GM18526 (cell line): ENCODE results near the gene LRRC8B.

ENCODE experiments used
- POLR2A ChIP-seq: IDR thresholded peaks from 3 replicates; pipeline ENCODE4 v1.6.1; 2011; ENCODE audit not compliant: insufficient read length; ENCODE audit errors: extremely low read depth

The LRRC8B gene

GRCh38 chr1:89519779-89520358 is 4.8 kb upstream of the LRRC8B start:
- no peak for TF ChIP-seq POLR2A

GRCh38 chr1:89523572-89524368 is 859 bp upstream of the LRRC8B start:
- no peak for TF ChIP-seq POLR2A

GRCh38 chr1:89525169-89525855 is 683 bp downstream of the LRRC8B start:
- no peak for TF ChIP-seq POLR2A

GRCh38 chr1:89527256-89527655 is 2.6 kb downstream of the LRRC8B start:
- TF ChIP-seq POLR2A = no peak

- no peak for TF ChIP-seq POLR2A
Measured at GRCh38 chr1:89527750-89528381, 3.2 kb downstream of the LRRC8B start.

GRCh38 chr1:89528382-89528780 is 3.8 kb downstream of the LRRC8B start:
- TF ChIP-seq POLR2A = no peak

- TF ChIP-seq POLR2A = no peak
Measured at GRCh38 chr1:89529196-89529595, 4.6 kb downstream of the LRRC8B start.

GRCh38 chr1:89530444-89531089 is 5.9 kb downstream of the LRRC8B start:
- TF ChIP-seq POLR2A = no peak

GRCh38 chr1:89531480-89532139 is 7.0 kb downstream of the LRRC8B start:
- no peak for TF ChIP-seq POLR2A

GRCh38 chr1:89532228-89532627 is 7.6 kb downstream of the LRRC8B start:
- TF ChIP-seq POLR2A = no peak

GRCh38 chr1:89532866-89533265 is 8.2 kb downstream of the LRRC8B start:
- no peak for TF ChIP-seq POLR2A

GRCh38 chr1:89535537-89535936 is 10.9 kb downstream of the LRRC8B start:
- TF ChIP-seq POLR2A = no peak

GRCh38 chr1:89536555-89537341 is 12.1 kb downstream of the LRRC8B start:
- no peak for TF ChIP-seq POLR2A

- no peak for TF ChIP-seq POLR2A
Measured at GRCh38 chr1:89538361-89538760, 13.7 kb downstream of the LRRC8B start.
